Endothelial cell of umbilical vein (primary cell): ENCODE data around the gene NXPH1.

ENCODE experiments used
- CTCF ChIP-seq, 2 donors: IDR thresholded peaks; 1 replicate in 1 of 2; 2 replicates in 1 of 2; pipeline ENCODE4 v1.5.1; 2011; ENCODE audit warnings: low read length in 2 of 2, mild to moderate bottlenecking in 2 of 2, moderate library complexity in 2 of 2, control low read depth in 1 of 2, inconsistent platforms in 1 of 2, low read depth in 1 of 2; ENCODE audit not compliant: insufficient read depth in 1 of 2; ENCODE audit errors: extremely low read depth in 1 of 2
- EZH2 ChIP-seq: IDR thresholded peaks from 2 replicates; pipeline ENCODE4 v1.6.1; 2012; ENCODE audit warnings: borderline replicate concordance, low read depth, mild to moderate bottlenecking, moderate library complexity, low read length, inconsistent platforms; ENCODE audit not compliant: severe bottlenecking
- MAX ChIP-seq: IDR thresholded peaks from 2 replicates; pipeline ENCODE4 v1.6.1; 2011; ENCODE audit not compliant: insufficient read depth, insufficient read length
- MYC ChIP-seq: IDR thresholded peaks from one replicate; pipeline ENCODE4 v1.6.1; 2011; ENCODE audit warnings: mild to moderate bottlenecking, low read depth, low read length
- POLR2A ChIP-seq: IDR thresholded peaks from 2 replicates; pipeline ENCODE4 v1.6.1; 2012; ENCODE audit warnings: low read depth, mild to moderate bottlenecking, control low read depth, low read length
- POLR2AphosphoS5 ChIP-seq: IDR thresholded peaks from 2 replicates; pipeline ENCODE4 v1.6.1; 2012; ENCODE audit warnings: low read depth, mild to moderate bottlenecking, control low read depth, low read length, moderate library complexity; ENCODE audit not compliant: insufficient read depth

- TF ChIP-seq POLR2AphosphoS5 (no peak), CTCF (IDR thresholded peaks at IDR 0.05; ENCODE audit: extremely low read depth in 1 of 2, insufficient read depth in 1 of 2, low read depth in 1 of 2, low read length in 2 of 2) (no peak), POLR2A (no peak), EZH2 (no peak), MAX (no peak), MYC (no peak)
Observed at GRCh38 chr7:8753355-8753754, 319.9 kb downstream of the NXPH1 start.
